ENCODE data around the gene C12orf56.
"Not testable (repeated sequence)": the region's sequence is repeated elsewhere in the genome, so short reads cannot be mapped to it uniquely, and the experiment has no call there.

The C12orf56 gene

DNA sequence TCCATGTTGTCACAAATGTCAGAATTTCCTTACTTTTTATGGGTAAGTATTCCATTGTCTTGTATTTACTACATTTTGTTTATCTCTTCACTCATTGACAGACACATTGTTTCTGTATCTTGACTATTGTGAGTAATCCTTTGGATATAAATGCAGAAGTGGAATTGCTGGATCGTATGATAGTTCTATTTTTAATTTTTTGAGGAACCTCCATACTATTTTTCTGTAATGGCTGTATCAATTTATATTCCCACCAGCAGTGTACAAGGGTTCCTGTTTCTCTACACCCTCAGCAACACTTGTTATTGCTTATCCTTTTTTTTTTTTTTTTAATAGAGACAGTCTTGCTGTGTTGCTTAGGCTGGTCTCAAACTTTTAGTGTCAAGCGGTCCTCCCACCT, 164.9 kb downstream of the C12orf56 start:
- DNase-seq: no peak

DNA sequence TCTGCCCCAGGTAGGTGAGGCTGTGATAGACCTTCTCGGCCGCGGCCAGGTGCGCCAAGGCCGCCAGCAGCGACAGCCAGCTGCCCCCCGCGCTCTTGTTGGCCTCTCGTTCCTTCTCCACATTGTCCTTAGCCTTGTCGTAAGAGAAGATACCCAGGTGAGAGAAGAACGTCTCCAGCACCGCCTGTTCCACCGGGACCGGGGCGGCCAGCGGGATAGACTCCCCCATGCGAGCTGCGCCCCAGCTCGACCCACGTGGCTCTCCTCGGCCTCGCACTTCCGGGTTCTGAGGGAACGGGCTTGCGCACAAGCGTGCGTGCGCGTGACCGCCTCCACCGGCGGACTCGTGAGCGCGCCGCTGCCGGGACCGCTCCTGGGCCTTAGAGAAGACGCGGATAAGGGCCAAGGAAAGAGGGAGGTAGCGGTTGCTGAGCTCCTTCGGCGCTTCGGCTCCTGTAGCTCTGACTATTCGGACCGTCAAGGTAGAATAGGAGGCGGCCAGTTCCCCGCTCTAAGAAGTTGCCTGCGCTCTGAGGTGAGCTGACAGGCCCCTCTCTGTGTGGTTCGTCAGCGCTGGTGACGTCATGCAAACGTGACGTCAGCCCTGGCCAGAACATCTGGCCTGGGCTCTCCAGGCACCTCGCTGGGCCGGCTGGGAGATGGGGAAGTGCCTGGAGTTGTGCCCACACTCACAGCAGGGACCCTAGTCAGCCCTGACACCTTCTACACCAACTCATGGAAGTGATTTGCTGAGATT, 168.4 kb downstream of the C12orf56 start, which contains the start of gene KICS2:
KICS2 (minus strand) TSS at position 288 of the 757 bp plus-strand sequence; CDS start at position 229, 59 bp downstream.
- DNase-seq: peak; percentile 70 to 75

DNA sequence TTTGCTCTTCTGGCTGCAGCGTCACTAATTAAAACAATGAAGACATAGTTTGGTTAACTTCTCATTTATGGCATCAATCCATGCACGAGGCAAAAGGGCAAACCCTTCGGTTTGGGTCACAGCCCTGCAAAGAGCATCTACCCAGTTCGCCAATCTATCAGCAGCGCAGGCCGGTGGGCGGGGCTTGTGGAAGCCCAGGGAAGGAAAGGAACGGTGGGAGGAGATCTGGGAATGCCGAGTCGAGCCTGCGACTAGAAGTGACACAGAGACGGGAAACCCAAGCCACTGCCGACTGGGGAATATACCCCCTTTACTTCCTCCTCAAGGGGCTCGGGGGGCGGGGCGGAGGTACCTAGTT, 168.9 kb downstream of the C12orf56 start:
- peak; percentile 35 to 68 for DNase-seq

DNA sequence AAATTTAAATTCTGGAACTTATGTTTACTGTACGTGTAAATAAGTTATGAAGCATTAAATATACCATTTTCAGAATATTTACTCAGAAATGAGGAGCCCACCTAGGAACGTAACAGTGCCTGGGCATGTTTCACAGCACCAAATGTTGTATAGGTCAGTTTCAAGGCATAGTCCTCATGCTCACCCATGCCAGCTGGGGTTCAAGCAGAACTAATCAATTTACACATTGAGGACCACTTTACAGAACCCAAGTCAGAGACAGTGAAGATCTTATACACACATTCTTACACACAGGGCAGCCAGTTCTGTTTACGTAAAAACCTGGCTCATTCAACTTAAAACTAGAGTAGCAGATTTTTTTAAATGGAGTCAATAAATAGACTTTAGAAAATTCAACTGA, 170.5 kb downstream of the C12orf56 start:
- no peak for DNase-seq

DNA sequence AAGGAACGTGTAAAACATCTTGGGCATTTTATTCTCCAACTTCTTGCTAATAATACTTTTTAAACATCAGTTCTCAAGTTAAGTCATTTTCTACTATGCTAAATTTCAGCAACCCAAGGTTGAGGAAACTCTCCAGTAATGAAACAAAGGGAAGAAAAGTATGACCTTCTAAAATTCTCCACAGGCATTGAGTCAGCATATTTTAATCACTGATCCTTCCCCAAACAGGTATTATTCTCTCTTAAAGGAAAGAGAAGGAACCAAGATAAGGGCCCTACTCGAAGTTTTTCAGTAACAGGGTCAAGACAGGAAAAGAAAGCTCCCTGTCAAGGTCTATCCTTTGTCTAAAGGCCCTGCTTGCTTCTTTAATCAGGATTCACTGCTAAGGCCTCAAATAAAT, 171.4 kb downstream of the C12orf56 start:
- DNase-seq: no peak

DNA sequence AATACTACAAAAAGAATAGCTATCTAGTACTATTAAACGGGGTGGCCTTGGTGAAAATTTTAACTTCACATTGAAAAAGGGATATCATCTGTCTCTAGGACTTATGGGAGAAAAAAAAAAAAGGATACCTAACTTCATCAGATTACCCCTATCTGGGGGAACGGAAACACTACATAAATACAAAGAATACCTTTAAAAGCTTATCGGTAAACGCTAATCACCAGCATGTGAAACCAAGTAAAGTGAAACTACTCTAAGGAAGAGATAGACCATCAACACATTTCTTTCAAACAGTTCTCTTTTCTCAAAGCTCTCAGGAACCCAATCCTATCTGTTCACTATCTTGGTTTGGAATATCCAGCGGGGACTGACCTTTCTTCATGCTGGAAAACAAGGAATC, 172.0 kb downstream of the C12orf56 start:
- DNase-seq: no peak

DNA sequence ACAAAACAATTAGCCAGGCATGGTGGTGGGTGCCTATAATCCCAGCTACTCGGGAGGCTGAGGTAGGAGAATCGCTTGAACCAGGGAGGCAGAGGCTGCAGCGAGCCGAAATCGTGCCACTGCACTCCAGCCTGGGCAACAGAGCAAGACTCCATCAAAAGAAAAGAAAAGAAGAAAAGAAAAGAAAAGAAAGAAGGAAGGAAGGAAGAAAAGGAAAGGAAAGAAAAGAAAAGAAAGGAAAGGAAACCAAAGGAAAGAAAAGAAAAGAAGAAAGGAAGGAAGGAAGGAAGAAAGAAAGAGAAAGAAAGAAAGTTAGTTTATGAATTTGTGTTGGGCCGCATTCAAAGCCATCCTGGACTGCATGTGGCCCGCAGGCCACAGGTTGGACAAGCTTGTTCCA, 172.9 kb downstream of the C12orf56 start:
- not testable (repeated sequence) for DNase-seq

DNA sequence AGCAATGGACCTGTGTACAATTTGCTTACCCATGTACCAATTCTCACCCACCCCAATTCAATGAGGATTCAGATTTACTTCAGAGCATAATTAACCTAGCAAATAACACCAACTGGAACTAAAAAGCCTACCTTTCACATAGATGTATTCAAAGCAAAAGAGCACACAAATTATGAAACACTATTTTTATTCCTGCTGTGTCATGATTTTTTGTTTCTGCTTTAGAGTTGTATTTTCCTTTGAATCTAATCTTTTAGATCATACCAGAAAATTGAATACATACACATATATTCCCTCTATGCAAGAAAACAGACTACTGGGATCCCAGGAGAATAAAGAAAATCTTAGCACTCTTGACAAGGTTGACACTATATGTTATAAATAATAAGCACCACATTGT, 174.3 kb downstream of the C12orf56 start:
- DNase-seq: no peak
